Measurements from ENCODE around the gene RBM33. TPM values are rescaled to one million over a fixed set of nuclear protein-coding genes. Genes with fewer than 3 reads are reported as not detected.
A peak's percentile ranks its signal among the peaks of the same experiment; 100 is the strongest.

Gene RBM33
- total and polyA plus RNA-seq, 2 of the 8 experiments (the other 6 are each of a cell fraction or from before 2014, with no cell fraction given): 16.5 to 64.6 TPM

- TF ChIP-seq SIN3A (conservative IDR thresholded peaks at IDR 0.05 in 1 of 2, IDR thresholded peaks at IDR 0.05 in 1 of 2; ENCODE audit: low read depth in 1 of 2, low read length in 2 of 2): no peak
- TF ChIP-seq CTBP2 (IDR thresholded peaks at IDR 0.05; ENCODE audit: borderline replicate concordance, insufficient read depth, insufficient read length, low read length): no peak
- 0 out of 2 replicates have a peak, but pooled peaks have one; percentile 7 for TF ChIP-seq TEAD4 (IDR thresholded peaks at IDR 0.05; ENCODE audit: low read depth, low read length)
- no peak for TF ChIP-seq BACH1 (IDR thresholded peaks at IDR 0.05; ENCODE audit: low read length)
- no peak for TF ChIP-seq RAD21 (IDR thresholded peaks at IDR 0.05 in 1 of 2, conservative IDR thresholded peaks at IDR 0.05 in 1 of 2; ENCODE audit: low read depth in 2 of 2, low read length in 2 of 2)
- TF ChIP-seq RXRA (IDR thresholded peaks at IDR 0.05; ENCODE audit: insufficient read depth, low read depth, low read length): no peak
- TF ChIP-seq SP4 (IDR thresholded peaks at IDR 0.05; ENCODE audit: low read length): no peak
- no peak for TF ChIP-seq ATF3 (IDR thresholded peaks at IDR 0.05; ENCODE audit: insufficient read depth, low read depth, low read length)
- TF ChIP-seq HDAC6 (IDR thresholded peaks at IDR 0.05; ENCODE audit: low read depth, low read length): no peak
- no peak for TF ChIP-seq CHD1 (IDR thresholded peaks at IDR 0.05; ENCODE audit: low read depth, low read length)
- TF ChIP-seq SP1 (IDR thresholded peaks at IDR 0.05; ENCODE audit: low read depth, low read length): no peak
- no peak for TF ChIP-seq GTF2F1 (IDR thresholded peaks at IDR 0.05; ENCODE audit: borderline replicate concordance, low read depth, low read length)
- TF ChIP-seq JUND (IDR thresholded peaks at IDR 0.05; ENCODE audit: low read length): no peak
- no peak for TF ChIP-seq POLR2A (IDR thresholded peaks at IDR 0.05; ENCODE audit: control extremely low read depth in 1 of 2, low read depth in 2 of 2, low read length in 2 of 2)
- no peak for TF ChIP-seq FOSL1 (IDR thresholded peaks at IDR 0.05; ENCODE audit: insufficient read depth, low read depth, low read length)
- no peak for TF ChIP-seq CBX8 (IDR thresholded peaks at IDR 0.05; ENCODE audit: borderline replicate concordance, low read depth, low read length)
- peak; percentile 6; the same call in 1 of the 2 replicates for TF ChIP-seq GABPA (IDR thresholded peaks at IDR 0.05; ENCODE audit: borderline replicate concordance, insufficient read depth, low read length)
- no peak for TF ChIP-seq CREB1 (IDR thresholded peaks at IDR 0.05)
- 0 out of 4 replicates have a peak, but pooled peaks of 1 of the 2 experiments have one; percentile 32 for TF ChIP-seq HDAC2 (IDR thresholded peaks at IDR 0.05; ENCODE audit: borderline replicate concordance in 1 of 2, low read depth in 2 of 2, low read length in 2 of 2)
- no peak for TF ChIP-seq ASH2L (IDR thresholded peaks at IDR 0.05; ENCODE audit: low read length)
- TF ChIP-seq JUN (IDR thresholded peaks at IDR 0.05; ENCODE audit: low read depth, low read length): no peak
- no peak for TF ChIP-seq SIX5 (IDR thresholded peaks at IDR 0.05; ENCODE audit: low read depth, low read length)
- no peak for TF ChIP-seq NANOG (IDR thresholded peaks at IDR 0.05; ENCODE audit: insufficient read depth, low read depth, low read length, poor library complexity, severe bottlenecking)
Measured at GRCh38 chr7:155803418-155804376, 159.2 kb downstream of the RBM33 start (continued).
